Measurements from ENCODE around the gene TNFSF8.
A peak's percentile ranks its signal among the peaks of the same experiment; 100 is the strongest.

TNFSF8 gene

DNA sequence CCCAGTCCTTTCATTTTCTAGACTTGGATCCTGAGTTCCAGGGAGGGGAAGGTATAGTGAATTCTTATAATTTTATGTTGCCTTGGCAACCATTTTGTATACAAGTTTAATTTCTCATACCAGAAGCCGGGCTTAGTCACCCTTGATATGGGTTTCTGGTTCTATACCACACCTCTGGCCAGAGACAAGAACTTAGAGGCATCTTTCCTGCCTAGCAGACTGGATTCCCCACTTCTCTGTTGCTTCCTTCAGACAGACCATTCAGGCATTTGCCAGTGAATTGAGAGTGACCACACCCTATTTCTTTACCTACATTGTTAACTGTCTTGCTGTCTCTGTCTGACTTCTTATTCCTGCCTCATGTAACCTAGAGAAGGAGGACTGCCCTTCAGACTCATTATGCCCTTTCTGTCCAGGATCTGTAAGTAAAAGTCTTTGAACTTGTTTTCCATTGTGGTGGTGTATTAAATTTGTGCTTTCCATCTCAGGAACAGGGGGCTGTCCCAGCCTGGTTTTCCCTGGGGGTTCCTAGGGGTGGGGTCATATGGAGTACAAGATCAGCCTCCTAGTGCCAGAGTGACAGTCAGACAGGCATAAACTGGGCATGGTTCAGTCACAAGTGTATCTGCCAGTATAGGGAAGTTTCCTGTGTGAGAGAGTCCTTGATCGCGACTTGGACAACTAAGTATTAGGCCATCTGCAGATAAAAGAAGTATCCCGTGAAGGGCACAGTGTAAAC lies 27.4 kb downstream of the TNFSF8 start:
- no peak for DNase-seq

DNA sequence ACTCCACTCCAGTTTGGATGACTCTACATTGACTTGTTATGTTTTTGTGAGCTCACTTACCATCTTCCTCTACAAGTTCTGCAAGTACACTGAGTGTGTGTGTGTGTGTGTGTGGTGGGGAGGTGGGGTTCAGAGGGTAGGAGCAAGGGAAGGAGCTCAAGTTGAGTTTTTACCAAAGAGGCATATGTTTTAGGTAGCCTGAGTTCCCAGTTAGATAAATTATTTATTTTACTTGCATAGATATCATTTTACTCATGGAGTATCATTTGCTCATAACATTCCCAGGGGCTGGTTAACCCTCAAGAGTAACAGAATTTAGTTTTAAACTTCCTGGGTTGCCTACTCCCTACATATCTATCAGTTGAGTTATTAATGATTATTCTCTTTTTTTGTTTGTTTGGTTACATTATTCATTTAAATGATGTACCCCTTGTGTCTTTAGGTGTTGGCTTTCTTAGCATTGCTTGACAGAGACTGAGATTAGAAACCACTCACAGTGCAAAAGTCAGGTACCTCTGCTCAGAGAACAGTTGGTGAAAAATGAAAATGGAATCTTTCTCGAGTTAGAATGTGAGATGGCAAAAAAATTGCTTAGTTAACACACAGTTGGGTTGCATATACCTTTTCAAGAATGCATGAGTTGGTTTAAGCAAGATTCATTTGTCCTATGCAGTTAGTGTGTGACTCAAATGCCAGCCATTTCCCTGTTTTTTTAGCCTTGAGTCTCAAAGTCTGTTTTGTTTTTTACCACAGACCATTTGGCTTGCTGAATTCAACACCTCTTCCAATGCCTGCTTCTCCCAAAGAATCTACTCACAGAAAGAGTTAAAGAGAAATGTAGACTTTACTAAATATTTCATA lies 29.2 kb downstream of the TNFSF8 start:
- DNase-seq: no peak

DNA sequence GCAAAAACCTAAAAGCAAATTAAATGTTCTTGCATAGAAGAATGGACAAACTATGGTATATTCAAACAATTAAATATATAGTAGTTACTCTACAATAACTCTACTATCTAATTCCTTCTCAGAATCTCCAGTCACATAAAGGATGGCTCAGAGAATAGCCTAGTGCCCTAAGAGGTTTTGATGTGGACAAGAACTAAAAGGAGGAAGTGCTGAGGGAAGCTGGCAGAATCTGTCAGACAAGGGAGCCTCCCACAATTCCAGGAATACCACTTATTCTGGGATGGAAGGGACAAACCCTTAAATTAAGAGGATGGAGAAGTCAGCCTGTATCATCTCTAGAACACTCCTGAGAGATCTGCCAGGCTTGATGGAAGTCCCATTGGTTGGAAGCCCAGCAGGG lies 30.4 kb downstream of the TNFSF8 start:
- DNase-seq: no peak

DNA sequence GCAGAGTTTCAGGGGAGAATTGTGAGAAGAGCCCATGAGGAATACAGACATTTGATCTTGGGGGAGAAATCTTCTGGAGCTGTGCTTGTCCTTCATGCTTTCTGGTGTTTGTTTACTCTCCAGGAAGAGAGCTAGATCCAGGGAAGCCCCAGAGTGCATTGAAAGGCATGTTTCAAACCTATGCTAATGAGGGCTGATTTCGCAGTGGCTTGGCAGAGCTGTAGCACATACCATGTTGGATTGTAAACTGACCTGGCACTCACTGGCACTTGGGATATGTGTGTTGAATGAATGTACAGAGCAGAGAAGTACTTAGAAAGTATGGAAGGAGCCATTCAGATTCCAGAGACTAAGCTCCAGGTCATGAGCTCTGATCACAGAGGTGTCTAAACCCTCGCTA lies 30.9 kb downstream of the TNFSF8 start:
- no peak for DNase-seq

DNA sequence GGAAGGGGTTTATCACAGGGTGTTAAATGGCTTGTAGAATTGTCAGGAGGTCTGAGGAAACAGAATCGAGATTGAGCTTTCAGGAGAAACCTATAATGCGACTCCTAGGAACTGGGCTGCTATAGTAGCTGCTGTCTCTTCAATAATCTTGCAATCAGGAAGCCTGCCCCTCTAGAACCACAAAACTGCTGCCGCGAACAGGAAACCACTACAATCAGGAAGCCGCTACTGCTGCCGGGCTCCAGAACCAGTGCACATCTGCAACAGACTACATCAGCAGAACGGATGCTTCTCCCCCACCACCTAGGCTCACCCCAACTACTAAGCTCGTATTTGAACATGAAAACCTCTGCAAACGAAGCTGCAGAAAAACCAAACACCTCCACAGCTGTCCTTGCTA lies 31.6 kb downstream of the TNFSF8 start:
- no peak for DNase-seq

DNA sequence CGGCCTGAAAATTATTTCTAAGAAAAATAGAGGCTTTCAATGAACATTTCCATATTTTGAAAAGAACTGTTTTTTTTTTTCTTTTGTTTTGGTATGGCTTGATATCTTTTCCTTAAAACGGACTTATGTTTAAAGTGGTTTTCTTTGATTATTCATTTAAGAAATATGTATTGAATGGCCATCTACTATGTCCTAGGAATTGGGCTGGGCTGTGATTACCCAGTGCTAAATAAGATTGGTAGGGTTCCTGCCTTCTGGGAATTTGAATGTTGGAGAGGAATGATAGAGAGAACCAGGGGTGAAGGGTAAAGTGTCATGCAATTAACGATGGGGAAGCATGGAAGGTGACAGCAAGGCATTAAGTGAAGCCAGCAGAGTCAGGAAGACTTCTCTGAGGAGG lies 33.2 kb downstream of the TNFSF8 start:
- no peak for DNase-seq

DNA sequence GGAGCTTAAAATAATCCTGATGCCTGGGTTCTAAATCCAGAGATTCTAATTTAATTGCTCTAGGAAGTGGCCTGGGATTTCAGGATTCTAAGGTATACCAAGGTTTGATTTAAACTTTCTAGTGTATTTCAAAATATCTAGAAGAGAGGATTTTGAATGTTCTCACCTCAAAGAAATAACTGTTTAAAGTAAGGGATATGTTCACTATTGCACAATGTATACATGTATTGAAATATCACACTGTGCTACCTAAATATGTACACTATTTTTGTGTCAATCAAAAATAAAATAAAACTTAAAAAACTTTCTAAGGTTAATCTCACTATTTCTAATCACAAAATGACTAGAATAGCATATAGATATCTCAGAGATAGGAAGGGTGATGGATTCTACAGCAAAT lies 34.0 kb downstream of the TNFSF8 start:
- DNase-seq: no peak

DNA sequence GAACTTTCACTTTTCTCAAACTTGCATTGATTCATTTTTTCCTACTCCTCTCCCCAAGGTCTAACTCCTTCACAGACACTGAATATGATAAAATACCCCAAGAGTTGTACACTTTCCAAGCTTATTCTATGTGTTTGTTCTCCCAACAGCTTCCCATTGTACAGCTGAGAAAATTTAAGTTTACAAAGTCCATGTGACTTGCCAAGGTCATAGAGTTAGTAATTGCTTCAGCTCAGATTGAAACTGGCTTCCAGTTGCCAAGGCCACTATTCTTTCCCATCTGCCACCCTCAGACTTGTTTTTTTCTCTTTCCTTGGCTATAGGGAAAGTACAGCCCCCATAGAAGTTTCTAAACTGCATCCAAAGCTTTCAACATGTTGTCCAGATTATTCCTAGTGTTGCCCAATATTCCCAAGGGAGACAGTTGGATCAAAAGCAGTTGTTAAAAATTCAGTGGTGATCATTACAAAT lies 34.8 kb downstream of the TNFSF8 start:
- no peak for DNase-seq

DNA sequence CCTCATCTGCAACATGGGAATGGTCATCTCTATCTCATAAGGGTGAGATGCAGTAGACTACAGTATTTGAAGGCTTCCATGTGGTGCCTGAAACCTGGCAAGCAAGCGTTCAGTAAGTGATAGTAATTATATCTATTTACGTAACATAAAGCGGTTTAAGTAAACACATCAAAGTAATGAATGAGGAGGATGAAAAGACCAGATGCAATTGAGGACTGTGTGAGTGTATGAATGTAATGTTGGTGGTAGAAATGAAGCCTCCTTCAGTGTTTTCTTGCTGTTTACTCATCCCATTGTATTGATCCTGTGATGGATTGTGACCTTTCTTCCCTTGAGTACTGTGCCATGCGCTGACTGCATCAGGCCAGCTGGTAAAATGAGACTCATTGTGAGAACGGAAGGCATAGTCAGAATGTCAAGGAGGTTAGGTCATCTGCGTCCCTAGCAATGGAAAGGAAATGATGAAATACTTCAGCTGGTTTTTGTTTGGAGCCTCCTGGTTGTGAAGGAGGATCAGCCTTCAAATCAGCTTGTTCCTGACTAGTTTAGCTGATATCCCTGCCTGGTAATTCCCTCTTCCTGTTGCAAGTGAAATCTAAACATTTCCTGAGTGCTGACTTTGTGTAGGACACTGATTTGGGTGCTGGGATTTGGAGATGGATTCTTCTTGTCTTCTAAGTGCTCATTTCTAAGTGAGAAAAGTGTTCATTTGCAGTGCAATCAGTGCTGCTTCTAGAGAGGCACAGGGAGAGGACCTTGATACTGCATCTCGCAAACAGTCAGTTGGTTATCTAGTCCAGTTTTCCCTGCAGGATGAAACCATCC lies 35.6 kb downstream of the TNFSF8 start:
- peak; percentile 56 for DNase-seq

DNA sequence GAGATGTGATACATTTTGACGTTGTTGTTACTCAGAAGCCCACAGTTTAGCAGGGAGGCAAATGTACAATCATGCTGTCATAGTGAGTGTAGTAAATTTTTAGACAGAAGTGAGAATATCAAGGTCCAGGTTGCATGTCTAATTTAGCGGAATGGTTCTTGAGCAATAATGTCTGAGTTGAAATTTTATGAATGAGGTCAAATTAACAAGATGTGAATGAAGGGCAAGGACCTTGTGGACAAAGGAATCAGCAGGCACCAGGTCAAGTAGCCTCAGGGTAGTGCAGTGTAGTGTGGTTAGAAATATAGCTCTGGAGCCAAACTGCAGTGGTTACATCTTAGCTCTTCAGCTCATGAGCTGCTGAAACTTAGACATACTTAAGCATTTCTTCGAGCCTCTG lies 36.2 kb downstream of the TNFSF8 start:
- DNase-seq: no peak

DNA sequence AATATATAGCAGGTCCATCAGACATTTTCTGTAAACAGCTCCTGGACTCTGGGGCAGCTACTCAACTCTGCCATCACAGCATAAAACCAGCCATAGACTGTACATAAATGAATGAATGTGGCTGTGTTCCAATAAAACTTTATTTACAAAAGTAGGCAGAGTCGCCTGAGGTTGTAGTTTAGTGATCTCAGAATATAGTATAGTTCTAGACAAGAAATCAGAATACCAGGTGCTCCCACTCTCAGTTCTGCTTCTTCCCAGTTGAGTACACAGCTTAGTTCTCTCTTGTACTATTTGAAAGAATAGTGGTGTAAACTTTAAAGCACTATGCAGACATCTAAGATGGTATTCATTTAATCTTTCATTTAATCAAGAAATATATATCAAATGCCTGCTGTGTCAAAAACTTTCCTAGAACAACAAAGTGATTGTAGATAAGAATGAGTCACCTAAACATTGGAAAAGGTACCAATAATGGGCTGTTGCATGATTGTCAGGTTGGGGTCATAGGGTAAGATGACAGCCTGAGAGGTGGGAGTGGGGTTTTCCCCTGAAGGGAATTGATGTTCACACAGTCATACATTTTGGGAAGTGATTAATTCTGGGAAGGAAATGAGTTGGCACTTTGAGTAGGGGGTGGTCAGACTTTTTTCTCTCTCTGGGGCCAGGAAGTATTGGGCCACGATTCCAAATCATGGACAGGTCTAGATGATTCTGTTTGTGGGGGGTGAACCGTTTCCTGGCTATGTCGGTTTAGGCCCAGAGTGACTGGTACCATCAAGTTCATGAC lies 37.0 kb downstream of the TNFSF8 start:
- no peak for DNase-seq

DNA sequence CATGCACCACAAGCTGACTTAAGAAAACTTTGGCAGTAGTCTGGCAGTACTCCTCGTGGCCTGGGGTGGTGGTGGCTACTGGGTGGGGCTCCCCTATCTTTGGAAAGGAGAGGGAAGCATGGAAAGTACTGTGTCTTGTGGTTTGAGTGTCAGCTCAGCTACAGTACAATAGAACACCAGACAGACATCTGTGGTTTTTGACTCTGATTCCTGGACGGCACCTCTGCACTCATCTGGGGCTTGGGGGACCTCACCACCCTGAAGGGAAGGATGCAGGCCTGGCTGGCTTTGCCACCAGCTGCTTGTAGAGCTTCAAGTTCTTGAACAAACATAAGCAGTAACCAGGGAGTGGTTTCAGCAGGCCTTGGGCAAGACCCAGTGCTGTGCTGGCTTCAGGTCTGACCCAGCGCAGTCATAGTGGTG lies 40.6 kb downstream of the TNFSF8 start:
- DNase-seq: no peak

DNA sequence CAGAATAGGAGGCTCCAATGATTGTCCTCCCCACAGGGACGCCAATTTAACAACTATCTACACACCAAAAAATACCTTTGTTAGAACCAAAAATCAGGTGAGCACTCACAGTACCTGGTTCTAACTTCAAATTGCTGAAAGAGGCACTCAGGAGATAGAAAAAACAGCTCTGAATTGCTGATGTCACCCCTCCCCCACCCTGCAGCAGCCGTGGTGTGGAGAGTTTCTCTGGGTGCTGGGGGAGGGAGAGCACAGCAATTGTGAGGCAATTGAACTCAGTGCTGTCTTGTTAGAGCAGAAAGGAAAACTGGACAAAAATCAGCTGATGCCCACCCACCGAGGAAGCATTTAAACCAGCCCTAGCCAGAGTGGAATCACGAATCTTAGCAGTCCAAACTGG lies 41.8 kb downstream of the TNFSF8 start:
- DNase-seq: no peak

DNA sequence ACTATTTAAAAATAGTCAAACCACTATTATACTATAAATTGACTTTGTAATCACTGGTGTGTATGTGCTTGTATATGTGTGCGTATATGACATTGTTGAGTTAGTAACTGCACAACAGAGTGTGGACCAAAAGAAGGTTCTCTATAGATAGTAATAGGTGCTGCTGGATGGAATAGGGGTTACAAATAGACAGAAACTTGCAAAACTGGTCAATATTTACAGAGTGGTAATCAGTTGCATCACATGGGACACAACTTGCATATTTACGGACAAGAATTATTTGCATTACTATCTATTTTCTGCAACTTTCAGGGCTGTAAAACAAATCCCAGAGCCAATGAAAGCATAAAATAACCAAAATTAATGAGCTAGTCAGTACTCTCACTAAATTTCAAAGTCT lies 42.4 kb downstream of the TNFSF8 start:
- no peak for DNase-seq

DNA sequence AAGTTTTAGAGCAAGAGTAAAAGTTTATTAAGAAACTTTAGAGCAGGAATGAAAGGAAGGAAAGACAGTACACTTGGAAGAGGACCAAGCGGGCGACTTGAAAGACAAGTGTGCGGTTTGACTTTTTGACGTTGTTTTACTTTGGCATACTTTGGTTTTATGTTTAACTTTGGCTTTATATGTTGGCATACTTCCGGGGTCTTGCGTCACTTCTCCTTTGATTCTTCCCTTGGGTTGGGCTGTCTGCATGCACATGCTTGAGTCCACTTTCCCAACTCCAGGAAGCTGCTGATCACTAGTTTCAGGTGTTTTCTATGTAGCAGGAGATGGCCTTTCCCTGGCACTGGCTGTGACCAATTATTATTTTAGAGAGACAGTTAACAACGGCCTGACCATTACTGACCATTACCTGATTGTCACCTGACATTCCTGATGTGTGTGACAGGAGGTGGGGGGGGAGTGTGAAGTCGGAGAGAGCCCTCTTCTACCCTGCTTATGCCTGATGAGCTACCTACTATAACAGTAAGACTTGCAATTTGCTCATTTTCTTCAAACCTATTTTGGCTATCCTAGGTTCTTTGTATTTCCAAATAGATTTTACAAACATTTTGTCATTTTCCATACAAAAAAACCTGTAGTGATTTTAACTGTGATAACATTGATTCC lies 45.5 kb downstream of the TNFSF8 start:
- DNase-seq: no peak

DNA sequence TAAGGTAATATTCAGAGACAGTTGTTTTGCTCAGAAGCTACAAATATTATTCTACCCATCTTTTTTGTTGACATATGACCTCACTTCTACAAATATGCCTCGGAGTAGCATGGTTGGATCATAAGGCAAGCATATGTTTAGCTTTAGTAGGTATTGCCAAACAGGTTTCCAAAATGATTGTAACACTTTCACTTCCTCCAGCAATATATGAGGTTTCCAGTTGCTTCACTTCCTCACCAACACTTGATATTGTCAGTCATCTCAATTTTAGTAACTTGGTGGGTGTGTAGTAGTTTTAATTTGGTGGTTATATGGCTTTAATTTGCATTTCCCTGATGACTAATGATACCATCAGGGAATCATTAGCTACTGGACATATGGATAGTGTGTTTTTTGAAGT lies 46.7 kb downstream of the TNFSF8 start:
- no peak for DNase-seq

DNA sequence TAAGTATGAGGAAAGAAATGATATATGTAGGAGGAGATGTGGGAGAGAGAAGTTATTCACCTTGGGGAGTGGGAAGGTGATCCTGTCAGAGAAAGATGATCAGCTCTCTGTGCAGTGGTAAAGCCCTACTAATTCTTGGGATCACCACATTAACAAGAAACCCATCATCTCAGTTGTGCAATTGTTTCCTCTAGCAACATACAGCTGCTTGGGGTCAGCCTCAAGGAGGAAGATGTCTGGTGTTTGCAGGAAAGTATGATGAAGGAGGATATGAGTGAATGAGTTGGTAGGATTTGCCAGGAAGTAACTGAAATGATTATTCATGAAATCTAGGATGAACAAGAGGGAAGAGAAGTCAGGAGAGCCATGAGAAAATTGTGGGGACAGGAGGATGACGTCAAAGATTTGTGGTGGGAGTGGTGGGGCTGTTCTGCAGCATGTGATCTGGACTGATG lies 50.1 kb downstream of the TNFSF8 start:
- no peak for DNase-seq

DNA sequence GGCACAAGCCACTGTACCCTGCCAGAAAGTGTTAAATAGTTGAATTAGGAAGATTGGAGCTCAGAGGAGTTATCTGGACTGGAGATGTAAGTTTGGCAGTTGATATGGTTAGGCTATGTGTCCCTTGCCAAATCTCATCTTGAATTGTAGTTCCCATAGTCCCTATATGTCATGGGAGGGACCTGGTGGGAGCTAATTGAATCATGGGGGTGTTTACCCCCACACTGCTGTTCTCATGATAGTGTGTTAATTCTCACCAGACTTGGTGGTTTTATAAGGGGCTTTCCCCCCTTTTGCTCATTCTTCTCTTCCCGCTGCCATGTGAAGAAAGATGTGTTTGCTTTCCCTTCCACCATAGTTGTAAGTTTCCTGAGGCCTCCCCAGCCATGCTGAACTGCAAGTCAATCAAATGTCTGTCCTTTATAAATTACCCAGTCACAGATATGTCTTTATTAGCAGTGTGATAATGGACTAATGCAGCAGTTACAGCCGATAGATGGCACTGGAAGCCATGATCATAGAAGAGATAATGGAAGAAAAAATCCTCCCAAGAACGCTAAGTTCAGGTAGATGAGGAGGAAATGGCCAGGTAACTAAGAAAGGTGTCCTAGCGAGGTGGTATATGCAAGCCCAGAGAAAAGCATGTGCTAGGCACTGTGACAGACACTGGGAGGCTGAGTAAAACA lies 51.4 kb downstream of the TNFSF8 start:
- DNase-seq: no peak

DNA sequence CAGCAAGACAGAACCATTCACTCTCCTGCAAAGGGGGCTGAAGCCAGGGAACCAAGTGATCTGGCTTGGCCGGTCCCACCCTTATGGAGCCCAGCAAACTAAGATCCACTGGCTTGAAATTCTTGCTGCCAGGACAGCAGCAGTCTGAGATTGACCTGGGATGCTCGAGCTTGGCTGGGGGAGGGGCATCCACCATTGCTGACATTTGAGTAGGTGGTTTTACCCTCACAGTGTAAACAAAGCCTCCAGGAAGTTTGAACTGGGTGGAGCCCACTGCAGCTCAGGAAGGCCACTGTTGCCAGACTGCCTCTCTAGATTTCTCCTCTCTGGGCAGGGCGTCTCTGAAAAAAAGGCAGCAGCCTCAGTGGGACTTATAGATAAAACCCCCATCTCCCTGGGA lies 60.5 kb downstream of the TNFSF8 start:
- no peak for DNase-seq

DNA sequence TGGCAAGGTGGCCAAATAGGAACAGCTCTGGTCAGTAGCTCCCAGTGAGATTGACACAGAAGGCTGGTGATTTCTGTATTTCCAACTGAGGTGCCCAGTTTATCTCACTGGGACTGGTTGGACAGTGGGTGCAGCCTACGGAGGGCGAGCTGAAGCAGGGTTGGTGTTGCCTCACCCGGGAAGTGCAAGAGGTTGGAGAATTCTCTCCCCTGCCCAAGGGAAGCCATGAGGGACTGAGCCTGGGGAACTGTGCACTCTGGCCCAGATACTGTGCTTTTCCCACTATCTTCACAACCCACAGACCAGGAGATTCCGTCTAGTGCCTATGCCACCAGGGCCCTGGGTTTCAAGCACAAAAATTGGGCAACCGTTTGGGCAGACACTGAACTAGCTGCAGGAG lies 61.0 kb downstream of the TNFSF8 start:
- no peak for DNase-seq

DNA sequence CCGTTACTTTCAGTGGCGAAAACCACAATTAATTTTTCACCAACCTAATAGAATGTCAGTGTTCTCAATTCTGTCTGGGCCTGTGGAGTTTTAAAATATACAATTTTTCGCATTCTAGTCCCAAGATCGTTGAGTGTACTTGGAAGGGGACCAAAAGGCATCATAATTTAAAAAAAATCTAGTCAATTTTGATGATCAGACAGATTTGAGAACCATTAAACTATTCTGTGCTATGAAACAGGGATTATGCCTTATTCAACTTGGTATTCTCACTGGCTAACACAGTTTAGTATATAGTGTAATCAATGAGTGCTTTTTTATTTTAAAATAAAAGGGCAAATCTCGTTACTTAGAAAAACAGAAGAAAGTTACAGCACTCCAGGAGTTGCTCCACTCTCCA lies 63.1 kb downstream of the TNFSF8 start:
- DNase-seq: no peak
